Measurements from ENCODE around the gene GTF2A1. TPM values are rescaled to one million over a fixed set of nuclear protein-coding genes. Genes with fewer than 3 reads are reported as not detected.

The GTF2A1 gene
- total RNA-seq, 1 experiment from 2014 or later, result 54.3 TPM

DNA sequence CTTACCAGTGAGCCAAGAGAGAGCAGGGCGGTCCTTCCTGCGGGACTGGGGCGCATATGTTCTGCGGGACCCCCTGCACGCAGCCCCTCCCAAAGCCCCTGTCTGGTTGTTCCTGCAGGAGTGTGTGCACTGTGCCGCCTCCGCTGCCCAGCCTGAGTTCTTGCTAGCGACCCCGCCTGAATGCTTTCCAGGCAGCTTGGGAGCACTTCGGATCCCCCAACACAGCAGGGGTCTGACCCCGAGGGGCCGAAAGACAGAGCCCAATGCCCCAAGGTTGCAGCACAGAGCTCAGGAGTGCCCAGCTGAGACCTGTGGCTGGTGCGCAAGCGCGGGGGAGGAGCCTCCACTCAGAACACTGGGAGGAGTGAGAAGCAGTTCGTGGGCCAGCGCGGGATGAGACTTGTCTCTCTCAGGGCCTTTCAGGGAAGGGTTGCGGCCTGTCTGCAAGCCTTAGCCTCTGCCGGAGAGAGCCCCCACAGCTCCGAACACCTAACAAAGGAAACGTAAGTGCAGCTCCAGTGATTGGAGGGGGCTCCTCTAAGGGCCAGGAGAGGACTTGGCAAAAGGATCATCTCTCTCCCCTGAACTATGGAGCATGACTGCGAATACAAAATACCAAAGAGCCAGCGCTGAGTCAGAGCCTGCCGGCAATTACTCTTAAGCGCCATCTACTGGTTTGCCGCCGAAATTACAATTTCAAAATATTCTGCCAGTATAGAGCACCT, 50.5 kb downstream of the GTF2A1 start:
- H3K27ac ChIP-seq (ENCODE audit: low read depth, low read length, poor library complexity, severe bottlenecking), result peak overlapping the region; percentile 85
- BruUV-seq (replicated peaks), result no TSS peak
- TF ChIP-seq CTCF (conservative IDR thresholded peaks at IDR 0.05; ENCODE audit: low read depth, low read length), result peak; percentile 92
- no peak for TF ChIP-seq EZH2 (IDR thresholded peaks at IDR 0.05; ENCODE audit: borderline replicate concordance, low read depth, low read length, poor library complexity, severe bottlenecking)

GRCh38 chr14:81169711-81170103, 51.1 kb downstream of the GTF2A1 start:
- BruUV-seq (replicated peaks), result no TSS peak
- CTCF ChIA-PET, result interaction anchor here (0.5 to 1.1 kb wide), 3 partner anchors 25 to 316 kb away, joined by 4 to 6 read pairs (median 4); no protein-coding TSS in a partner anchor
- H3K9me3 ChIP-seq (ENCODE audit: low read depth, low read length, poor library complexity, severe bottlenecking), result no peaks in the 10 kb centered on the region
- TF ChIP-seq EZH2 (IDR thresholded peaks at IDR 0.05; ENCODE audit: borderline replicate concordance, low read depth, low read length, poor library complexity, severe bottlenecking) (no peak), CTCF (conservative IDR thresholded peaks at IDR 0.05; ENCODE audit: low read depth, low read length) (no peak)
- H3K27me3 ChIP-seq (replicated peaks; ENCODE audit: insufficient read depth, low read depth, low read length, poor library complexity), result no peaks in the 10 kb centered on the region
- intact Hi-C loops (cut with micrococcal nuclease; ENCODE audit: unreplicated experiment), result loop anchor here (2.0 kb wide), 1 partner anchor 173 kb away; no protein-coding TSS in a partner anchor
- POLR2A ChIA-PET (ENCODE audit: low non-redundant PET), result no interaction called here
- peaks cover 6% of the 10 kb centered on the region for H3K4me1 ChIP-seq (ENCODE audit: insufficient read depth, low read length, poor library complexity, severe bottlenecking)
- DNase-seq (ENCODE audit: low spot score), result peak; percentile 1
- peak overlapping the region; percentile 85 for H3K27ac ChIP-seq (ENCODE audit: low read depth, low read length, poor library complexity, severe bottlenecking)
- H3K4me3 ChIP-seq (ENCODE audit: low read depth, low read length, poor library complexity, severe bottlenecking), result peak overlapping the region; percentile 63
- H3K36me3 ChIP-seq (ENCODE audit: insufficient read depth, low read length, poor library complexity, severe bottlenecking), result no peaks in the 10 kb centered on the region

More for the DNA sequence above, 50.5 kb downstream of the GTF2A1 start:
- Histone ChIP-seq H3K4me1 (ENCODE audit: insufficient read depth, low read length, poor library complexity, severe bottlenecking) (peaks cover 6% of the 10 kb centered on the region), H3K4me3 (ENCODE audit: low read depth, low read length, poor library complexity, severe bottlenecking) (peak overlapping the region; percentile 63), H3K27me3 (replicated peaks; ENCODE audit: insufficient read depth, low read depth, low read length, poor library complexity) (no peaks in the 10 kb centered on the region), H3K9me3 (ENCODE audit: low read depth, low read length, poor library complexity, severe bottlenecking) (no peaks in the 10 kb centered on the region), H3K36me3 (ENCODE audit: insufficient read depth, low read length, poor library complexity, severe bottlenecking) (no peaks in the 10 kb centered on the region)
- POLR2A ChIA-PET (ENCODE audit: low non-redundant PET), result no interaction called here
- DNase-seq (ENCODE audit: low spot score), result peak; percentile 93
- intact Hi-C loops (cut with micrococcal nuclease; ENCODE audit: unreplicated experiment), result loop anchor here (2.0 kb wide), 1 partner anchor 173 kb away; no protein-coding TSS in a partner anchor
- CTCF ChIA-PET, result interaction anchor here (0.5 to 1.1 kb wide), 3 partner anchors 25 to 316 kb away, joined by 4 to 6 read pairs (median 4); no protein-coding TSS in a partner anchor

GRCh38 chr14:81169267-81169666, 51.5 kb downstream of the GTF2A1 start:
- Histone ChIP-seq H3K27me3 (replicated peaks; ENCODE audit: insufficient read depth, low read depth, low read length, poor library complexity) (no peaks in the 10 kb centered on the region), H3K4me3 (ENCODE audit: low read depth, low read length, poor library complexity, severe bottlenecking) (peak overlapping the region; percentile 63), H3K27ac (ENCODE audit: low read depth, low read length, poor library complexity, severe bottlenecking) (no peak overlapping the region), H3K4me1 (ENCODE audit: insufficient read depth, low read length, poor library complexity, severe bottlenecking) (peaks cover 6% of the 10 kb centered on the region), H3K36me3 (ENCODE audit: insufficient read depth, low read length, poor library complexity, severe bottlenecking) (no peaks in the 10 kb centered on the region), H3K9me3 (ENCODE audit: low read depth, low read length, poor library complexity, severe bottlenecking) (no peaks in the 10 kb centered on the region)
- ChIA-PET CTCF (no interaction called here), POLR2A (ENCODE audit: low non-redundant PET) (no interaction called here)
- no TSS peak for BruUV-seq (replicated peaks)
- intact Hi-C loops (cut with micrococcal nuclease; ENCODE audit: unreplicated experiment), result no loop called here
- TF ChIP-seq CTCF (conservative IDR thresholded peaks at IDR 0.05; ENCODE audit: low read depth, low read length) (no peak), EZH2 (IDR thresholded peaks at IDR 0.05; ENCODE audit: borderline replicate concordance, low read depth, low read length, poor library complexity, severe bottlenecking) (no peak)
- no peak for DNase-seq (ENCODE audit: low spot score)
